ENCODE data around the gene HAS3. TPM values are rescaled to one million over a fixed set of nuclear protein-coding genes. Genes with fewer than 3 reads are reported as not detected.

Gene HAS3
- total and polyA plus RNA-seq, 2 donors from 2014 or later = 0.34 to 2.1 TPM

DNA sequence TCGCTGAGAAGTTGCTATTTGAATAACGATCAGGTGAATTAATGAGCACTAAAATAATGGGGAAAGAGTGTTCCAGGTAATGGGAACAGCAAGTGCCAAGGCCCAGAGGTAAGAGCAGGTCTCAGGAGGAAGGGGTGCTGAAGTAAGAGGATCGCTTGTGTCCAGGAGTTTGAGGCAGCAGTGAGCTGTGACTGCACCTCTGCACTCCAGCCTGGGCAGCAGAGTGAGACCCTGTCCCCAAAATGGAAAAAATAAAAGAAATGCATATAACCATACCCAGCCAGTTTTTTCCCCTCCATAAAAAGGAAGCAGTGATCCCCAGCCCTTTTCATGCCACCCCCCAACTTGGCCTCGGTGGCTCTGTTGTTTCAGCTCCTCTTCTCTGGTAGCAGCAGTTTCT is 16.8 kb upstream of the HAS3 start:
- H3K27ac ChIP-seq (ENCODE audit: low read depth in 2 of 2, low read length in 2 of 2) = no peak overlapping the region
- no peaks in the 10 kb centered on the region for H3K9me3 ChIP-seq (ENCODE audit: control insufficient read depth in 2 of 3, insufficient read depth in 1 of 3, low read length in 3 of 3)
- H3K4me1 ChIP-seq (ENCODE audit: control insufficient read depth in 2 of 3, insufficient read depth in 2 of 3, low read depth in 1 of 3, low read length in 3 of 3) = peaks cover 0 to 4% (median 0%) of the 10 kb centered on the region in 3 donors
- TF ChIP-seq, protein P1, sequence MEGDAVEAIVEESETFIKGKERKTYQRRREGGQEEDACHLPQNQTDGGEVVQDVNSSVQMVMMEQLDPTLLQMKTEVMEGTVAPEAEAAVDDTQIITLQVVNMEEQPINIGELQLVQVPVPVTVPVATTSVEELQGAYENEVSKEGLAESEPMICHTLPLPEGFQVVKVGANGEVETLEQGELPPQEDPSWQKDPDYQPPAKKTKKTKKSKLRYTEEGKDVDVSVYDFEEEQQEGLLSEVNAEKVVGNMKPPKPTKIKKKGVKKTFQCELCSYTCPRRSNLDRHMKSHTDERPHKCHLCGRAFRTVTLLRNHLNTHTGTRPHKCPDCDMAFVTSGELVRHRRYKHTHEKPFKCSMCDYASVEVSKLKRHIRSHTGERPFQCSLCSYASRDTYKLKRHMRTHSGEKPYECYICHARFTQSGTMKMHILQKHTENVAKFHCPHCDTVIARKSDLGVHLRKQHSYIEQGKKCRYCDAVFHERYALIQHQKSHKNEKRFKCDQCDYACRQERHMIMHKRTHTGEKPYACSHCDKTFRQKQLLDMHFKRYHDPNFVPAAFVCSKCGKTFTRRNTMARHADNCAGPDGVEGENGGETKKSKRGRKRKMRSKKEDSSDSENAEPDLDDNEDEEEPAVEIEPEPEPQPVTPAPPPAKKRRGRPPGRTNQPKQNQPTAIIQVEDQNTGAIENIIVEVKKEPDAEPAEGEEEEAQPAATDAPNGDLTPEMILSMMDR (IDR thresholded peaks at IDR 0.05; ENCODE audit: borderline replicate concordance, extremely low read depth, insufficient read depth) = no peak
- no peaks in the 10 kb centered on the region for H3K36me3 ChIP-seq (ENCODE audit: control insufficient read depth in 2 of 3, insufficient read depth in 3 of 3, low read length in 3 of 3)
- H3K27me3 ChIP-seq (ENCODE audit: control insufficient read depth, insufficient read depth, low read length) = no peaks in the 10 kb centered on the region
- no peak overlapping the region for H3K9ac ChIP-seq (ENCODE audit: low read length in 3 of 3)
- no peak overlapping the region for H3K4me3 ChIP-seq (ENCODE audit: low read length in 3 of 3)
- FAIRE-seq (no peak), DNase-seq (no peak)
- intact Hi-C loops (cut with DNase I) = no loop called here

- no peaks in the 10 kb centered on the region for H3K9me3 ChIP-seq (ENCODE audit: control insufficient read depth in 2 of 3, insufficient read depth in 1 of 3, low read length in 3 of 3)
- TF ChIP-seq, protein P1 (IDR thresholded peaks at IDR 0.05; ENCODE audit: borderline replicate concordance, extremely low read depth, insufficient read depth) = no peak
- FAIRE-seq (no peak), DNase-seq (peak in 4 of 5 donors; percentile 44 to 71 (median 58))
- H3K36me3 ChIP-seq (ENCODE audit: control insufficient read depth in 2 of 3, insufficient read depth in 3 of 3, low read length in 3 of 3) = no peaks in the 10 kb centered on the region
- intact Hi-C loops (cut with DNase I) = no loop called here
- H3K4me1 ChIP-seq (ENCODE audit: control insufficient read depth in 2 of 3, insufficient read depth in 2 of 3, low read depth in 1 of 3, low read length in 3 of 3) = peaks cover 0 to 4% (median 0%) of the 10 kb centered on the region in 3 donors
- H3K27me3 ChIP-seq (ENCODE audit: control insufficient read depth, insufficient read depth, low read length) = no peaks in the 10 kb centered on the region
- H3K27ac ChIP-seq (ENCODE audit: low read depth in 2 of 2, low read length in 2 of 2) = no peak overlapping the region
- no peak overlapping the region for H3K9ac ChIP-seq (ENCODE audit: low read length in 3 of 3)
- H3K4me3 ChIP-seq (ENCODE audit: low read length in 3 of 3) = no peak overlapping the region
Measured at GRCh38 chr16:69089091-69089910, 16.2 kb upstream of the HAS3 start.

- Histone ChIP-seq H3K27me3 (ENCODE audit: control insufficient read depth, insufficient read depth, low read length) (no peaks in the 10 kb centered on the region), H3K9me3 (ENCODE audit: control insufficient read depth in 2 of 3, insufficient read depth in 1 of 3, low read length in 3 of 3) (no peaks in the 10 kb centered on the region), H3K4me1 (ENCODE audit: control insufficient read depth in 2 of 3, insufficient read depth in 2 of 3, low read depth in 1 of 3, low read length in 3 of 3) (no peaks in the 10 kb centered on the region), H3K27ac (ENCODE audit: low read depth in 2 of 2, low read length in 2 of 2) (no peak overlapping the region), H3K36me3 (ENCODE audit: control insufficient read depth in 2 of 3, insufficient read depth in 3 of 3, low read length in 3 of 3) (no peaks in the 10 kb centered on the region), H3K9ac (ENCODE audit: low read length in 3 of 3) (no peak overlapping the region), H3K4me3 (ENCODE audit: low read length in 3 of 3) (no peak overlapping the region)
- TF ChIP-seq, protein P1 (IDR thresholded peaks at IDR 0.05; ENCODE audit: borderline replicate concordance, extremely low read depth, insufficient read depth) = no peak
- no peak for FAIRE-seq
- intact Hi-C loops (cut with DNase I) = no loop called here
- DNase-seq = no peak
Measured at GRCh38 chr16:69093974-69094373, 11.5 kb upstream of the HAS3 start.
